ENCODE data around the gene PARD3B.

DNA sequence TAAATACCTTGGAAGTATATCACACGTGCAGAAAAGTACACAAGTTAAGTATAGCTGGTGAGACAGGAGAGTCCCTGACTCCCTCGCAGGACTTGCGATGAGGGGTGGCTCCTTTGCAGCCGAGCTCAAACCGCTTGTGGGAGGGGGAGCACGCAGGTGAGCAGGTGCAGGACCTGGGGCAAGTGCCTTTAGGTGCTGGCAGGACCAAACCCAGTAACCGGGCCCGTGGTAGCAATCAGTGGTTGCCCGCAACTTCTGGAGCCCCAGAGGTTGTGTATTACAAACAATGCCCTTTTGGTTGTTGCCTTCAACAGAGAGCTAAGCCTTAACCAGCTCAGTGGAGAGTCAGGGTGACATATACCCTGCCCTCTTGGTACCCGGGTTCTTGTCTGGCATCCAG is 132.8 kb downstream of the PARD3B start:
- TF ChIP-seq, protein P1, sequence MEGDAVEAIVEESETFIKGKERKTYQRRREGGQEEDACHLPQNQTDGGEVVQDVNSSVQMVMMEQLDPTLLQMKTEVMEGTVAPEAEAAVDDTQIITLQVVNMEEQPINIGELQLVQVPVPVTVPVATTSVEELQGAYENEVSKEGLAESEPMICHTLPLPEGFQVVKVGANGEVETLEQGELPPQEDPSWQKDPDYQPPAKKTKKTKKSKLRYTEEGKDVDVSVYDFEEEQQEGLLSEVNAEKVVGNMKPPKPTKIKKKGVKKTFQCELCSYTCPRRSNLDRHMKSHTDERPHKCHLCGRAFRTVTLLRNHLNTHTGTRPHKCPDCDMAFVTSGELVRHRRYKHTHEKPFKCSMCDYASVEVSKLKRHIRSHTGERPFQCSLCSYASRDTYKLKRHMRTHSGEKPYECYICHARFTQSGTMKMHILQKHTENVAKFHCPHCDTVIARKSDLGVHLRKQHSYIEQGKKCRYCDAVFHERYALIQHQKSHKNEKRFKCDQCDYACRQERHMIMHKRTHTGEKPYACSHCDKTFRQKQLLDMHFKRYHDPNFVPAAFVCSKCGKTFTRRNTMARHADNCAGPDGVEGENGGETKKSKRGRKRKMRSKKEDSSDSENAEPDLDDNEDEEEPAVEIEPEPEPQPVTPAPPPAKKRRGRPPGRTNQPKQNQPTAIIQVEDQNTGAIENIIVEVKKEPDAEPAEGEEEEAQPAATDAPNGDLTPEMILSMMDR (IDR thresholded peaks at IDR 0.05; ENCODE audit: insufficient read depth, low read length, poor library complexity, severe bottlenecking), result no peak
- TF ChIP-seq EZH2phosphoT487 (conservative IDR thresholded peaks at IDR 0.05; ENCODE audit: low read length), result no peak

All from SU-DHL-6 (cell line).